GM12872 (cell line): Measurements from ENCODE around the gene NRARP.
A peak's percentile ranks its signal among the peaks of the same experiment; 100 is the strongest.

ENCODE experiments used
- TF ChIP-seq, protein P1 (sequence below): IDR thresholded peaks from 3 replicates; pipeline ENCODE4 v1.5.1; 2011; ENCODE audit warnings: low read depth, mild to moderate bottlenecking, low read length, moderate library complexity; ENCODE audit not compliant: insufficient read depth

NRARP gene

GRCh38 chr9:137294681-137295237 is 7.3 kb downstream of the NRARP start:
- TF ChIP-seq, protein P1, sequence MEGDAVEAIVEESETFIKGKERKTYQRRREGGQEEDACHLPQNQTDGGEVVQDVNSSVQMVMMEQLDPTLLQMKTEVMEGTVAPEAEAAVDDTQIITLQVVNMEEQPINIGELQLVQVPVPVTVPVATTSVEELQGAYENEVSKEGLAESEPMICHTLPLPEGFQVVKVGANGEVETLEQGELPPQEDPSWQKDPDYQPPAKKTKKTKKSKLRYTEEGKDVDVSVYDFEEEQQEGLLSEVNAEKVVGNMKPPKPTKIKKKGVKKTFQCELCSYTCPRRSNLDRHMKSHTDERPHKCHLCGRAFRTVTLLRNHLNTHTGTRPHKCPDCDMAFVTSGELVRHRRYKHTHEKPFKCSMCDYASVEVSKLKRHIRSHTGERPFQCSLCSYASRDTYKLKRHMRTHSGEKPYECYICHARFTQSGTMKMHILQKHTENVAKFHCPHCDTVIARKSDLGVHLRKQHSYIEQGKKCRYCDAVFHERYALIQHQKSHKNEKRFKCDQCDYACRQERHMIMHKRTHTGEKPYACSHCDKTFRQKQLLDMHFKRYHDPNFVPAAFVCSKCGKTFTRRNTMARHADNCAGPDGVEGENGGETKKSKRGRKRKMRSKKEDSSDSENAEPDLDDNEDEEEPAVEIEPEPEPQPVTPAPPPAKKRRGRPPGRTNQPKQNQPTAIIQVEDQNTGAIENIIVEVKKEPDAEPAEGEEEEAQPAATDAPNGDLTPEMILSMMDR = peak; percentile 27; the same call in 2 of the 3 replicates

GRCh38 chr9:137294091-137294680 is 7.9 kb downstream of the NRARP start:
- TF ChIP-seq, protein P1 = no peak

GRCh38 chr9:137293482-137294090 is 8.5 kb downstream of the NRARP start:
- TF ChIP-seq, protein P1 = no peak

DNA sequence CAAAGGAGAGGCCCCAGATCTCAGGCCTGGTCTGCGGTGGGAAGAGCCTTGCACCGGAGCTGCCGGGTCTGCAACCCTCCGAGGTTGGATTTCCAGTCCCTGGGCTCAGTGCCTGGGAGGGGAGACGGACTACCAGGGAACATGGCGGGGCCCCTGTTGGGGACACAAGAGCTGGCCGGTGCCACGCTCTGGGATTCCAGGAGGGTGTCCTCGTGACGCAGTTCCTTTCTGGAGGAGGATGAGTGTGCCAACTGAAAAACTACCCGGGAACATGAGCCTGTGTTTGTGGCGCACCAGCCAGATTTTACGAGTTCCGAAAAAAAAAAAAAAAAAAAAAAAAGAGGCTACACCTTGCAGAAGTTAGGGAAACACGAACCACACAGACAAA is 9.0 kb downstream of the NRARP start:
- TF ChIP-seq, protein P1 = no peak

- TF ChIP-seq, protein P1 = peak; percentile 68
These were observed 15.1 kb downstream of the NRARP start for GRCh38 chr9:137286975-137287383.

GRCh38 chr9:137281345-137282116 is 20.5 kb downstream of the NRARP start:
- TF ChIP-seq, protein P1 = no peak
